HG03571 (cell line): Measurements from ENCODE around the gene PARVG.

ENCODE experiments used
- ATAC-seq: cut with Tn5 transposase; IDR thresholded peaks from one replicate; pipeline ENCODE4 v1.9.1; 2021; ENCODE audit not compliant: unreplicated experiment

Gene PARVG

GRCh38 chr22:44180706-44181032 lies at the start of gene PARVG:
Gene PARVG, plus strand, starts transcription at chr22:44180925. Its CDS starts 2,405 bp downstream, at chr22:44183330.
- no peak for ATAC-seq

GRCh38 chr22:44131412-44131811 lies 49.3 kb upstream of the PARVG start:
- ATAC-seq: no peak

DNA sequence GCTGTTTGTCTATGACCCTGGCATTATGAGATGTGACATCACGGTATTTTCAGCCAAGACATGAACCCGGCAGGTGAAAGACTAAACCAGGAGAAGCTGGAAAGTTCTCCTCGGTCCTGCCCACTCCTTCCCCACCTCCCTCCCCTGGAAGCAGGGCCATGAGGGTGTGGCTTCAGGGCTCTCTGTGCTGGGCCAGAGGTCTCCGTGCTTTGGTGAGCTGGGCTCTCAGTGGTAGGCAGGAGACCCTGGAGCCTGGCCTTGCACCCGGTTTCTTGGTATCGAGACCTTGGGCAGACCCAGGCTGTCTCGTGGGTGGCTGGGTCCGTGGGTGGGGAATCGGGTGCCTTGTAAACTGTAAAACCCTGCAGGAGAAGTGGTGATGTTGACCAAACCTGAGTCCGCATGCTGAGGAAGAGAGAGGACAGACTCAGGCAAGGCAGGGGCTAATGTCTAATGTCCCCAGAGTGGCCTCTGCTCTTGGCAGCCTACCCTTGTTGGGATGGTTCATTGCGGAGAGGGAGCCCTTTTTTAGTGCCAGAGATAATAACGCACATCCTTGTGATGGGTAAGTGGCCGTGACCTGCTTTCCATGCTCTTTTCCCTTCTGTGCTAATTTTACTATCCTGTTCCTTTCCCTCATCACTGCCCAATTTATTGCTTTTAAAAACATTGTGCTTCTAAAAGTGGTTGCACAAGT lies 48.6 kb upstream of the PARVG start:
- no peak for ATAC-seq

DNA sequence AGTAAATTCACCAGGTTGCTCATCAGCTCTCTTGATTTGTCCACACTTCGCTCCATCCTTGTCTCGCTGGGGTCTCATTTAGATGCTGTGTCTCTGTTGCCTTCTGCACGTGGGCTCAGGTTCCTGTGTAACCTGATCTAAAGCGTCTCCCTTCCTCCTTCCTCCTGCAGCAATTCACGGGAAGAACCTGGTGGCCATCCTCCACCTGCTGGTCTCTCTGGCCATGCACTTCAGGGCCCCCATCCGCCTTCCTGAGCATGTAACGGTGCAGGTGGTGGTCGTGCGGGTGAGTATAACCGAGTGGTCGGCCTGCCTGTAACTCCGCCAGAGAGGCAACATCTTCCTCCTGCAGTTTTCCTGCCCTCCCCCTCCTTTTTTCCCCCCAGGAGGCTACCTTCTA lies 48.0 kb upstream of the PARVG start:
- ATAC-seq: no peak

GRCh38 chr22:44133161-44133560 lies 47.6 kb upstream of the PARVG start:
- ATAC-seq: no peak

DNA sequence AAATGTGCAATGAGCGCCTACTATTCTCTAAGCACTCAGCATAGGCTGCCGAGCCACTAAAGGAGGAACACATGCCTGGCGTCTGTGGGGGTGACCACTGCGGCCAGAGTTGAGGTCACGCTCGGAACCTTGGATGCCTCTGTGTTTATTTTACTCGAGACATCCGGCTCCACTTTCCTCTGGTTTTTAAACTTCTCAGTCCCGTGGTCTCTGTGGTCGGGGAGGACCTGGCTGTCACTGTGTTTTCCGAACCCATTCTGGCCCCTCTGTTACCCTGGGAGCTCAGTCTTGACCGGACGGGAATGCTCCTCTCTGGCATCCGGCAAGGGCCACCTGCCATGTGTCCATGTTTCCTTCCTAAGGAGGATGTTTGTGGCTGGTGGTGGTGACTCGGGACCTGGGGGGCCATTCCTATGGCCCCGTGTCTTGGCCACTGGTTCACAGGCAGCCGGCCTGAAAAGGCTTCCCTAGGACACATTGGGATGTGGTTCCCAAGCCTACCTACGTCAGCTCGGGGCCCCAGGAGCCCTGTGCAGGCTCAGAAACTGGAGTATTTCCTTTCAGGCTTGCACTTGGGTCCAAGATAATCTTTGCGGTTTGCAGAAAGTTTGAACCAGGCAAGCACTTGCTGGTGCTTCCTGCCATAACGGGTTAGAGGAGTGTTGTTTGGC lies 46.7 kb upstream of the PARVG start:
- no peak for ATAC-seq

- ATAC-seq: no peak
Measured at GRCh38 chr22:44136112-44136511, 44.6 kb upstream of the PARVG start.

DNA sequence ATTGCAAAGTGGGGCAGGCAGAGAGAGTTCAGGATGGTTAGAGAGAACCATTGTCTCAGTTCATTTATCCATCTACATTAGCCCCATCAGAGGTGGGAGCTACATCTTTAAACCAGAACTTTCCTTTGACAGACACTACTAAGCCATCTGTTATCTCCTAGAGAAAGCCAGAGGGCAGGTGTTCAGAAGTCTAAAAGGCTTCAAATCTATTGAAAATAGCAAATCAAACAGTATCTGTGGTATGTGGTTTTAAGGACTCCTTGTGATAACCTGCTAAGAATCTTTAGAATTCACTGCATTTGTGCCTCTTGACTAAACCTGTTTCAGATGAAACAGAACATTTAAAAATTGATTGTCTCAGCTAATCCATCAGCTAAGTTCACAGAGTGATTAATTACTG lies 43.9 kb upstream of the PARVG start:
- no peak for ATAC-seq

- ATAC-seq: no peak
Measured at GRCh38 chr22:44137415-44137814, 43.3 kb upstream of the PARVG start.

GRCh38 chr22:44139773-44140172 lies 41.0 kb upstream of the PARVG start:
- no peak for ATAC-seq

- ATAC-seq: no peak
Measured at GRCh38 chr22:44142421-44143104, 38.2 kb upstream of the PARVG start.

DNA sequence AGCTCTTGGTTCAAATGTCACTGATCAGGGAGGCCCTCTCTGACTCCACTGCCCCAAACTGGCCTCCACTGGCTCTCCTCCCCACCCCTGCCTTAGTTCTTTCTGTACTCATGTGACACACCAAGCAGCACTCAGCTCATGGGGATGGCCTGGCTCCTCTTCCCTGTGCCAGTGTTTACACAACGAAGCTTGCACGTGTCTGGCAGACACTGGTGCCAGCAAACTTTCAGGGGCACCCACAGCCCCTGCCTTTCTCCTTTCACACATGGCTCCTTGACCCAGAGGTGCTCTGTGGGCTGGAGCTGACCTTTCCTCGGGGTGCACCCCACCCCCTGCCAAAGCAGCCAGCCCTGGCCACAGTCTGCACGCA lies 37.6 kb upstream of the PARVG start:
- no peak for ATAC-seq

GRCh38 chr22:44143579-44143978 lies 37.1 kb upstream of the PARVG start:
- ATAC-seq: no peak

DNA sequence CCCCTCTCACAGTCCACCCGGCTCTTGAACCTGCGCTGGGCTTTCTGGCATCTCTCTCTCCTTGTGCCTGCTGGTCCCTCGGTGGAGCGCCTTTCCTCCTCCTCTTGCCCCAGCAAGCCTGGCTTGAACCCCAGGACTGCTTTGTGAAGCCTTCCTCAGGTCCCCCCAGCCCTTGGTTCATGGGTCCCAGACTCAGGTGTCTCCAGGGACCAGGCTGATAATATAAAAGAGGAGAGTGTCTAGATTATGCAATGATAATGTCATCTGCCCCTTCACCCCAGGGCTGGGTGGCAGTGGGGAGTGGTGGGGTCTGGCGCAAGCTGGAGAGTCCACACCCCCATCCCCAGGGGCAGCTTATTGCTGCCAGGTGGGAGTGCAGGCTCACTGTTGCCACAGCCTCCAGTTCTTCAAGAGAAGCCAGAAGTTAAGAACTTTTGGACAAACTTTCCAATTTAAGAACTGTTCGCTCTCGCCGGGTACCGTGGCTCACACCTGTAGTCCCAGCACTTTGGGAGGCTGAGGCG lies 36.6 kb upstream of the PARVG start:
- ATAC-seq: no peak

- no peak for ATAC-seq
Measured at GRCh38 chr22:44145544-44145943, 35.2 kb upstream of the PARVG start.

- no peak for ATAC-seq
Measured at GRCh38 chr22:44146088-44146861, 34.5 kb upstream of the PARVG start.

GRCh38 chr22:44147008-44147645 lies 33.6 kb upstream of the PARVG start:
- ATAC-seq: no peak

GRCh38 chr22:44147821-44148574 lies 32.7 kb upstream of the PARVG start:
- no peak for ATAC-seq

GRCh38 chr22:44151676-44152075 lies 29.0 kb upstream of the PARVG start:
- no peak for ATAC-seq

- no peak for ATAC-seq
Measured at GRCh38 chr22:44153710-44154109, 27.0 kb upstream of the PARVG start.
